Measurements from ENCODE around the gene CHI3L1. TPM values are rescaled to one million over a fixed set of nuclear protein-coding genes. Genes with fewer than 3 reads are reported as not detected.

The CHI3L1 gene
- total RNA-seq, 2 experiments from 2014 or later = not detected

DNA sequence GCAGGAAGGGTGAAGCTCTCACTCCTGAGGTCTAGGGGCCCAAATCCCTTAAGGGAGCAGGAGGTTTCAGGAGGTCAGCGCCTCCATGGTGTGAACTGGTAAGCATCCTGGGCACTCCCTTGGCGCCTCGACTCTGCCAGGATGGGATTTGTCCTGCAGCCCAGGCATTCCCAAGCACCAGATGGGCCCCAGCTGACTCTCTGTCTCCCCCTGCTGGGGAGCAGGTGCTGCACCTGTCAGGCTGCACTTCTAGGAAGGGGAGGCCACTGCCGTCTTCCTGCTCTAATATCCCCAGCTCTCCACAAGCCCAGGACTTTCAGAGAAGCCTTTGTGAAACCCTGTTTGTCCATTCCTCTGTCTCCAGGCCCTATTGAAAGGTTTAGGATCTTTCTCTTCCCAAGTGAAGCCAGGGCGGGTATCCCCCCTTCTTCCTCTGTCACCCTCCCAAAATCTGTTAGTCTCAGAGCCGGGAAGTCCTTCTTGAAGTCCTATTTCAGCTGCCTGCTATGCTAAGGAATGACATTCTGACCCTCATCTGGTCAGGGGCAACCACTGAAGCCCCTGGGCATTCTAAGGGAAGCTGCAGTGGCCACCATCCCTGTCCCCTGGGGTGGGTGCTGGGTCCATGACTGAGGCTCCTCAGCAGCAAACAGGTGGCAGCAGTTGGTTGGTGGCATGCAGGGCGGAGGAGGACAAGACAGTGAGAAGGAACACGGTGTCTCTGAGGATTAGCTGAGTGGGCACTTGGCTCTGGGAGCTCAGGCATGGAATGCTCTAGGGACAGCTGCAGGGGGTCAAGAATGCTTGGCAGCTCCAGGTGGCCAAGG is 14.1 kb downstream of the CHI3L1 start:
- no peaks in the 10 kb centered on the region for H3K27me3 Mint-ChIP-seq (ENCODE audit: low read depth)
- ATAC-seq (peak; percentile 74), DNase-seq (peak; percentile 65)
- no peak overlapping the region for H3K27ac Mint-ChIP-seq
- H3K4me3 Mint-ChIP-seq = no peak overlapping the region
- no peaks in the 10 kb centered on the region for H3K9me3 Mint-ChIP-seq (ENCODE audit: insufficient read depth)
- ChIA-PET POLR2A (no interaction called here), CTCF (interaction anchor here (0.7 to 2.8 kb wide), 31 partner anchors 9 to 457 kb away, joined by 3 to 54 read pairs (median 3); partner anchors contain the start of genes ADORA1 and OPTC)
- no peaks in the 10 kb centered on the region for H3K36me3 Mint-ChIP-seq (ENCODE audit: low read depth)
- H3K4me1 Mint-ChIP-seq (ENCODE audit: low read depth) = no peaks in the 10 kb centered on the region

DNA sequence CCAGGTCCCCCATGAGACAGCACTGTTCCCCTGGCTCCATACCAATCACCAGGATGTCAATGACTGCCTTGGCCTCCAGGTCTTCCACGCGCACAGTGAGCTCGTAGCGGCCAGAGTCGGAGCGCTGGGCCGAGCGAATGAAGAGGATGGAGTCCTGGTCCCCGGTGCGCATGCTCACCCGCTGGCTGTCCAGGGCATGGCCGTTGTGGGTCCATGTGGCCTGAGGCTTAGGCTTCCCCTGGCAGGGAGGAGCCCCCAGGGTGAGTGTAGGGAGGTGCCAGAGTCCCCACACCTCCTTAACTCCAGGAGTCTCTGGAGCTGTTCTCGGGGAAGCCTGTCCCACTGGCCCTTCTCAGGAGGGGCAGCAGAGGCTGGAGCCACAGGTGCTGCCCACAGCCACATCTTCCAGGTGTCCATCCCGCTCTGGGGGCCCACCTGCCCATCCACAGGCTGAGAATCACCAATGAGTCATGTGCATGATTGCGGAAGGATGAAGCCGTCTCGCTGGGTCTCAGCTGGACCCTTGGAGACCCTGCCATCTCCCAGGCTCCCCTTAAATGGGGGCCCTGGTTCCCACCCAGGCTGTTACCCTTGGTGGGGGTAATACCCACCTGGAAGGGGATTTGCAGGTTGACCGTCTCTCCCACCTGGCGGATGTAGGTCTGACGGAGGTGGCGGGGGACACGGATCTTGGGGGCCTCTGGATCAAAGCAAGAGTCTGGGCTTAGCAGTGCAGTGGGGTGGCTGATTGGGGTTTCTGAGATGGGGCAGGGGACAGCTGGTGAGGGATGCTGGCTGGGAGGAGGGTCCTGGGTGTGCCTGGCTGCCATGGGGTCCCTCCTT is 14.9 kb downstream of the CHI3L1 start:
- POLR2A ChIA-PET = no interaction called here
- Mint-ChIP-seq H3K4me3 (no peak overlapping the region), H3K36me3 (ENCODE audit: low read depth) (no peaks in the 10 kb centered on the region), H3K4me1 (ENCODE audit: low read depth) (peaks cover 1% of the 10 kb centered on the region), H3K27ac (no peak overlapping the region), H3K27me3 (ENCODE audit: low read depth) (no peaks in the 10 kb centered on the region), H3K9me3 (ENCODE audit: insufficient read depth) (no peaks in the 10 kb centered on the region)
- CTCF ChIA-PET = interaction anchor here (0.5 to 2.8 kb wide), 26 partner anchors 10 to 323 kb away, joined by 3 to 54 read pairs (median 4); partner anchors contain the start of genes ADORA1 and OPTC
- no peak for DNase-seq
- no peak for ATAC-seq

DNA sequence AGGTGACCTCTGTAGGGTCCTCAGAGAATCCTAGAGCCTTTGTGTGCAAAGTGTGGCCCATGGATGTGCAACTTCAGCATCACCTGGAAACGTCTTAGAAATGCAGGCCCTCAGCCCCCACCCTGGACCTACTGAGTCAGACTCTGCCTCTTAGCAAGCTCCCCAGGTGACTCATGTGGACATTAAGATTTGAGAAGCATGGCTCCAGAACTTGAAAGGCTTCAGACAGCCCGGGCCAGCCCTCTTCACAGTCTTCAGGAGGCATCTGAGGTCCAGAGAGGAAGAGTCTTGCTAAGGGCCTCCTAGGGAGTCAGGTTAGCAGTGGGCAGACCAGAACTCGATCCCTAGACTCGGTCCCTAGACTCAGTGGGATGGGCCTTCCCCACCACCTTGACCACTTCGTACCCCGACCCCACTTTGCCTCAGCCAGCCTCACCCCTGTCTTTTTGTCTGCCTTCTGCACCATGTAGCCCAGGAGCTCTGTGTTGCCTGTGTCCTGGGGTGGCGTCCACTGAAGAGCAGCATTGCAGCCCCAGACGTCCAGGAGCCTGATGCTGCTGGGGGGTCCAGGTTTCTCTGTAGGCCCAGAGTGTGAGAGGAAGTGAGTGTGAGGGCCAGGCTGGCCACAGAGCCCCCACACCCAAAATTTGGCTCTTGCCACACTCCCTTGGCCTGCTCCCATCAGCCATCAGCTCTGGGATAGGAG is 15.7 kb downstream of the CHI3L1 start:
- Mint-ChIP-seq H3K4me3 (no peak overlapping the region), H3K4me1 (ENCODE audit: low read depth) (peaks cover 2% of the 10 kb centered on the region), H3K9me3 (ENCODE audit: insufficient read depth) (no peaks in the 10 kb centered on the region), H3K36me3 (ENCODE audit: low read depth) (no peaks in the 10 kb centered on the region), H3K27ac (no peak overlapping the region), H3K27me3 (ENCODE audit: low read depth) (no peaks in the 10 kb centered on the region)
- ChIA-PET POLR2A (no interaction called here), CTCF (interaction anchor here (0.7 to 2.8 kb wide), 6 partner anchors 12 to 132 kb away, joined by 3 to 13 read pairs (median 8); no protein-coding TSS in a partner anchor)
- DNase-seq (no peak), ATAC-seq (no peak)

DNA sequence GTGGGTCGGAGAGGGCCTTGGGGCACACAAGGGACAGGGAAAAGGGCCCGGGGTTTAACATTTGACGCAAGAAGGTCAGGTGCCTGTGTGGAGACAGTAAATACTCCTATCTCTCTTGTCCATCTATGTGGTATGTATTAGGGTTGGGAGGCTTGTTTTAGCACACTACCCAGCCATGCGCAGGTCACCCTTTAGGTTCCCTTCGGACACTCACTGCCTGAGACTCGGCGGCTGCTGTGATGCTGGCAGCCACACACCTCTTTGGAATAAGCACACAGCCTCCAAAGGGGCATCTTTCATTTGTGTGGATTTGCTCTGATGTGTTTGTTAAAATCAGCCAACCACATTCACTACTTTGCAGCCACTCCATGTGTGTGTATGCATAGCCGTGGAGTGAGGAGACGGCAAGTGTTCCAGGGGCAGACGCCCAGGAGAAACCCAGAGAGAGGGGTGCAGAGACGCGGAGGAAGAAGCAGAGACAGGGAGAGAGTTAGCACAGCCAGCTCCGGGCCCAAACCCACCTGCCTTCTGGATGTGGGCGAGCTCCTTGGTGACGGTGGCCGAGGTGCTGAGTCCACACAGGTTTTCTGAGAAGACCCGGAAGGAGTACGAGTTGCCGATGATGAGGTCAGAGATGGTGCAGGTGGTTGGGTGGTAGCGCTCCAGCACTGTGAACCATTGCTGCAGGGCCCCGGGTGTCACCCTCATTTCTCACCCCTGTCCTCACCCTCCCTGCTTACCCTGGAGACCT is 16.6 kb downstream of the CHI3L1 start:
- no peak overlapping the region for H3K4me3 Mint-ChIP-seq
- ChIA-PET POLR2A (no interaction called here), CTCF (interaction anchor here (1.3 kb wide), 1 partner anchor 131 kb away, joined by 6 read pairs; no protein-coding TSS in a partner anchor)
- no peaks in the 10 kb centered on the region for H3K27me3 Mint-ChIP-seq (ENCODE audit: low read depth)
- peaks cover 2% of the 10 kb centered on the region for H3K4me1 Mint-ChIP-seq (ENCODE audit: low read depth)
- H3K27ac Mint-ChIP-seq = no peak overlapping the region
- no peaks in the 10 kb centered on the region for H3K36me3 Mint-ChIP-seq (ENCODE audit: low read depth)
- ATAC-seq = no peak
- no peaks in the 10 kb centered on the region for H3K9me3 Mint-ChIP-seq (ENCODE audit: insufficient read depth)
- DNase-seq = no peak

DNA sequence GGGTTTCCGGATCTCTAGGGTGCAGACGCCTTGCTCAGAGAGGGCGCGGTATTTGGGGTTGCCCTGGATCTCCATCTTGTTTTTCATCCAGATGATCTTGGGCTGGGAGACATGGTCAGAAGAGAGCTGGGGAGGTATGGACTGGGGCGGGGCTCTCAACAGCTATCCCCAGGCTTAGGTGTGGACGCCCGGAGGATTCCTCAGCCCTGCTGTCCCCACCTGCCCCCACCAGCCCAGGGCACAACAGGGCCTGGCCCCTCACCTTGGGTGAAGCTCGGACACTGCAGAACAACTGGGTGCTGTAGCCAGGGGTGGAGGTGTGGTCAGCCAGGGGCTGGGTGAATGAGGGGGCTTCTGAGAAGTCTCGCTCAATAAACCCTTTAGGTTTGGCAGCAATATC is 17.5 kb downstream of the CHI3L1 start:
- CTCF ChIA-PET = interaction anchor here (1.2 kb wide), 1 partner anchor 51 kb away, joined by 3 read pairs; no protein-coding TSS in a partner anchor
- Mint-ChIP-seq H3K27me3 (ENCODE audit: low read depth) (peaks cover 4% of the 10 kb centered on the region), H3K4me1 (ENCODE audit: low read depth) (peaks cover 2% of the 10 kb centered on the region), H3K36me3 (ENCODE audit: low read depth) (no peaks in the 10 kb centered on the region), H3K4me3 (no peak overlapping the region), H3K9me3 (ENCODE audit: insufficient read depth) (no peaks in the 10 kb centered on the region), H3K27ac (no peak overlapping the region)
- DNase-seq (no peak), ATAC-seq (no peak)
- POLR2A ChIA-PET = no interaction called here

DNA sequence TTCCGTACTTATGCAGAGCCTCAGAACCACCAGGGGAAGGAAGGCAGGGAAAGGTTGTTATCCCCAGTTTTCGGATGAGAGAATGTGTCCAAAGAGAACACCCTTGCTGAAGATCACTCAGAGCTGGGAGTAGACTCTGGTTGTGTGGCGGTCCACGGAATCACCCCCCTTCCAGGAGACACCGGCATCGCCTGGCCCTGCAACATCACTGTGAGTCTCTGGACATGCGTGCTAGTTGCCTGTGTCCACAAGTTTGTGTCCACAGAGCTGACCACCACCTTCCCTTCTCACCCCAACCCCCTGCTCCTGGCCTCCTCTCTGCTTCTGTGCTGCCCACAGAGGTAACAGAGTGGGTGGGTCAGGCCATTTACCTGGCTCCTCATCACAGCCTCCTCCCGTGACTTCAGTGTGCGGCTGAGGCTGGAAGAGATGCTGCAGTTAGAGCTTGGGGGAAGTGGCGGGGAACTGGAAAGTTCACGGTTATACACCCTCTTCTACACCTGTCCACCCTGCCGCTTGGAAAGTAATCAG is 18.2 kb downstream of the CHI3L1 start:
- no peaks in the 10 kb centered on the region for H3K9me3 Mint-ChIP-seq (ENCODE audit: insufficient read depth)
- H3K36me3 Mint-ChIP-seq (ENCODE audit: low read depth) = no peaks in the 10 kb centered on the region
- ATAC-seq (no peak), DNase-seq (no peak)
- H3K27me3 Mint-ChIP-seq (ENCODE audit: low read depth) = peaks cover 4% of the 10 kb centered on the region
- ChIA-PET CTCF (interaction anchor here (1.2 kb wide), 1 partner anchor 50 kb away, joined by 3 read pairs; no protein-coding TSS in a partner anchor), POLR2A (no interaction called here)
- H3K4me1 Mint-ChIP-seq (ENCODE audit: low read depth) = peaks cover 2% of the 10 kb centered on the region
- no peak overlapping the region for H3K27ac Mint-ChIP-seq
- no peak overlapping the region for H3K4me3 Mint-ChIP-seq

DNA sequence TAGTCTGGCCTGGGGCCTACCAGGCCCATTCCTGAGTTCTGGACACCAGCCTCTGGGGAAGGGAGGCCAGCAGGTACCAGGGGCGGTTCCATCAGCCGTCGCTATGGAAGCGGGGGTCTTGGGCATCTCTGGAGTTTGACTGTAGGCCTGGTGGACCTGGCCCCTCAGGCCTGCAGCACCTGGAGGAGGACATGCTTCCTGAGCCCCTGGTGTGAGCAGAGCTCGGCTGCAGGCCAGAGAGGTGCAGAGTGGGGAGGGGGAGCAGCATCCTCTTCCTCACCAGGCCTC is 18.6 kb downstream of the CHI3L1 start:
- Mint-ChIP-seq H3K4me1 (ENCODE audit: low read depth) (peaks cover 2% of the 10 kb centered on the region), H3K9me3 (ENCODE audit: insufficient read depth) (no peaks in the 10 kb centered on the region), H3K27me3 (ENCODE audit: low read depth) (peaks cover 7% of the 10 kb centered on the region), H3K27ac (no peak overlapping the region), H3K4me3 (no peak overlapping the region), H3K36me3 (ENCODE audit: low read depth) (no peaks in the 10 kb centered on the region)
- ChIA-PET POLR2A (no interaction called here), CTCF (no interaction called here)
- DNase-seq = no peak
- ATAC-seq = no peak

DNA sequence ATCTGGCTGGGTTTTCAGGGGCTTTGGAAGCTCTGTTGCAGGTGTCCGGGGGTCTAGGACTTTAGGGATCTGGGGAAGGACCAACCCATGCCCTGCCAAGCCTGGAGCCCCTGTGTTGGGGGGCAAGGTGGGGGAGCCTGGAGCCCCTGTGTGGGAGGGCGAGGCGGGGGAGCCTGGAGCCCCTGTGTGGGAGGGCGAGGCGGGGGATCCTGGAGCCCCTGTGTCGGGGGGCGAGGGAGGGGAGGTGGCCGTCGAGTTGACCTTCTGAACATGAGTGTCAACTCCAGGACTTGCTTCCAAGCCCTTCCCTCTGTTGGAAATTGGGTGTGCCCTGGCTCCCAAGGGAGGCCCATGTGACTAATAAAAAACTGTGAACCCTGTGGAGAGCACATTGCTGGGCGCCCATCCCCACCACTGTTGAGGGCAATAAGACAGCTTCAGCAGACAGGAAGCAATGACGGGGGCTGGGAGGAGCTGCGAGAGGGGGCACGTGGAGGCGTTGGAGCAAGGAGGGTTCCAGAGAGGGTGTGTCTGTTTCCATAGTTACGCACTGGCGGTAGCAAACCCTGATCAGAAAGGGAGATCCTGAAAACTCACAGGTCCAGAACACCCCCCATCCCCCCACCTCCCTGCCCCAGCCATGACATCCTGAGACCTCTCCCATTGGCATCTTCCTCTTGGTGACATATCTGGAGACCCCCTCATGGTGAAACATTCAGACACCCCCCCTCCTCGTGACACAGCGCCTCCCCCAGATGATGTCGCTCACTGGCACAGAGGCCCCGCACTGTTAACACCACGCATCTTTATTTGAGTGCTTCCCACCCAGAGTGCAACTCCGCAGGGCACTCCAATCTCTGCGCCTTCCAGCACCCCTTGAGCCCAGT is 19.2 kb downstream of the CHI3L1 start:
- ChIA-PET POLR2A (no interaction called here), CTCF (interaction anchor here (1.0 kb wide), 1 partner anchor 49 kb away, joined by 3 read pairs; no protein-coding TSS in a partner anchor)
- Mint-ChIP-seq H3K4me3 (no peak overlapping the region), H3K27me3 (ENCODE audit: low read depth) (peaks cover 10% of the 10 kb centered on the region), H3K27ac (no peak overlapping the region), H3K36me3 (ENCODE audit: low read depth) (no peaks in the 10 kb centered on the region), H3K4me1 (ENCODE audit: low read depth) (peaks cover 2% of the 10 kb centered on the region), H3K9me3 (ENCODE audit: insufficient read depth) (no peaks in the 10 kb centered on the region)
- peak; percentile 24 for DNase-seq
- no peak for ATAC-seq

DNA sequence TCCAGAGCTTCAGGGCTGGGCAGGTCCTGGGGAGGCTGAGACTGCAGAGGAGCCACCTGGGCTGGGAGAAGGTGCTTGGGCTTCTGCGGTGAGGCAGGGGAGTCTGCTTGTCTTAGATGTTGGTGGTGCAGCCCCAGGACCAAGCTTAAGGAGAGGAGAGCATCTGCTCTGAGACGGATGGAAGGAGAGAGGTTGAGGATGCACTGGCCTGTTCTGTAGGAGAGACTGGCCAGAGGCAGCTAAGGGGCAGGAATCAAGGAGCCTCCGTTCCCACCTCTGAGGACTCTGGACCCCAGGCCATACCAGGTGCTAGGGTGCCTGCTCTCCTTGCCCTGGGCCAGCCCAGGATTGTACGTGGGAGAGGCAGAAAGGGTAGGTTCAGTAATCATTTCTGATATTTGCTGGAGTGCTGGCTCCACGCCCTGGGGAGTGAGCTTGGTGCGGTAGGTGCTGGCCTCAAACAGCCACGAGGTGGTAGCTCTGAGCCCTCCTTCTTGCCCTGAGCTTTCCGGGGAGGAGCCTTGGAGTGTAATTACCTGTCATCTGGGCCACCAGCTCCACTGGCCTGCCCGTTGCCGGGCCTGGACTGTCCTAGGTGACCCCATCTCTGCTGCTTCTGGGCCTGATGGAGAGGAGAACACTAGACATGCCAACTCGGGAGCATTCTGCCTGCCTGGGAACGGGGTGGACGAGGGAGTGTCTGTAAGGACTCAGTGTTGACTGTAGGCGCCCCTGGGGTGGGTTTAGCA is 20.1 kb downstream of the CHI3L1 start:
- H3K9me3 Mint-ChIP-seq (ENCODE audit: insufficient read depth) = no peaks in the 10 kb centered on the region
- POLR2A ChIA-PET = no interaction called here
- H3K27ac Mint-ChIP-seq = peak overlapping the region; percentile 35
- CTCF ChIA-PET = interaction anchor here (0.6 to 1.0 kb wide), 3 partner anchors 50 to 103 kb away, joined by 3 read pairs; no protein-coding TSS in a partner anchor
- peaks cover 2% of the 10 kb centered on the region for H3K4me1 Mint-ChIP-seq (ENCODE audit: low read depth)
- DNase-seq (peak; percentile 28), ATAC-seq (peak; percentile 49)
- no peak overlapping the region for H3K4me3 Mint-ChIP-seq
- peaks cover 10% of the 10 kb centered on the region for H3K27me3 Mint-ChIP-seq (ENCODE audit: low read depth)
- H3K36me3 Mint-ChIP-seq (ENCODE audit: low read depth) = no peaks in the 10 kb centered on the region

DNA sequence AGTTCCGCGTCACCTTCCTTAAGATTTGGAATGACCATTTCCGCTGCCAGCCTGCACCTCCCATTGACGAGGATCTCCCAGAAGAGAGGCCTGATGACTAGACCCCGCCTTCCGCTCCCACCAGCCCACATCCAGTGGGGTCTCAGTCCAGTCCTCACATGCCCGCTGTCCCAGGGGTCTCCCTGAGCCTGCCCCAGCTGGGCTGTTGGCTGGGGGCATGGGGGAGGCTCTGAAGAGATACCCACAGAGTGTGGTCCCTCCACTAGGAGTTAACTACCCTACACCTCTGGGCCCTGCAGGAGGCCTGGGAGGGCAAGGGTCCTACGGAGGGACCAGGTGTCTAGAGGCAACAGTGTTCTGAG is 20.7 kb downstream of the CHI3L1 start:
- H3K4me3 Mint-ChIP-seq = no peak overlapping the region
- H3K27ac Mint-ChIP-seq = no peak overlapping the region
- DNase-seq (no peak), ATAC-seq (no peak)
- no peaks in the 10 kb centered on the region for H3K36me3 Mint-ChIP-seq (ENCODE audit: low read depth)
- peaks cover 2% of the 10 kb centered on the region for H3K4me1 Mint-ChIP-seq (ENCODE audit: low read depth)
- POLR2A ChIA-PET = no interaction called here
- peaks cover 13% of the 10 kb centered on the region for H3K27me3 Mint-ChIP-seq (ENCODE audit: low read depth)
- no peaks in the 10 kb centered on the region for H3K9me3 Mint-ChIP-seq (ENCODE audit: insufficient read depth)
- CTCF ChIA-PET = interaction anchor here (0.6 to 1.0 kb wide), 3 partner anchors 50 to 103 kb away, joined by 3 read pairs; no protein-coding TSS in a partner anchor

Measured in activated CD8-positive, alpha-beta T cell treated with anti-CD3 and anti-CD28 coated beads, Interleukin-2, amount 10 ng/mL, durations not matched to agents 7 days and 5 days (primary cell).